Endometrial microvascular endothelial cells (primary cell): Measurements from ENCODE around the gene HAP1. TPM values are rescaled to one million over a fixed set of nuclear protein-coding genes. Genes with fewer than 3 reads are reported as not detected.

Experiments used
- in situ Hi-C: cut with HindIII; loops from 2 replicates; pipeline ENCODE4 v1.10.0; 2017; ENCODE audit warnings: low sequenced_read_pairs, low pct_unique_long_range_greater_than_20kb; ENCODE audit errors: inconsistent ontology term
- total RNA-seq: library from RNA; depleted of rRNA; stranded (reverse); fragments of >200 nt; gene quantifications from one replicate; pipeline ENCODE4 v1.2.3, GENCODE V29; 2015; ENCODE audit errors: inconsistent ontology term

HAP1 gene
- total RNA-seq, 1 donor from 2014 or later, result under 0.01 TPM

- in situ Hi-C loops, result no loop called here
These were observed 33.0 kb upstream of the HAP1 start for GRCh38 chr17:41767324-41768042.

GRCh38 chr17:41766135-41766534, 31.7 kb upstream of the HAP1 start:
- in situ Hi-C loops, result no loop called here

- in situ Hi-C loops, result no loop called here
These were observed 28.9 kb upstream of the HAP1 start for GRCh38 chr17:41763327-41763726.

- in situ Hi-C loops, result no loop called here
These were observed 28.4 kb upstream of the HAP1 start for GRCh38 chr17:41762841-41763240.

GRCh38 chr17:41762391-41762790, 27.9 kb upstream of the HAP1 start:
- in situ Hi-C loops, result no loop called here

- in situ Hi-C loops, result no loop called here
These were observed 26.4 kb upstream of the HAP1 start for GRCh38 chr17:41760878-41761277.

GRCh38 chr17:41758601-41759000, 24.2 kb upstream of the HAP1 start:
- in situ Hi-C loops, result no loop called here

GRCh38 chr17:41754066-41754465, 19.6 kb upstream of the HAP1 start:
- in situ Hi-C loops, result no loop called here

GRCh38 chr17:41751288-41751687, 16.8 kb upstream of the HAP1 start:
- in situ Hi-C loops, result no loop called here

- in situ Hi-C loops, result no loop called here
These were observed 16.4 kb upstream of the HAP1 start for GRCh38 chr17:41750862-41751261.

- in situ Hi-C loops, result no loop called here
These were observed 13.8 kb upstream of the HAP1 start for GRCh38 chr17:41748275-41748674.

- in situ Hi-C loops, result no loop called here
These were observed 7.3 kb upstream of the HAP1 start for GRCh38 chr17:41741709-41742108.

GRCh38 chr17:41740506-41740905, 6.1 kb upstream of the HAP1 start:
- in situ Hi-C loops, result no loop called here

- in situ Hi-C loops, result no loop called here
These were observed 5.4 kb upstream of the HAP1 start for GRCh38 chr17:41739661-41740352.

GRCh38 chr17:41738801-41739112, 4.3 kb upstream of the HAP1 start:
- in situ Hi-C loops, result no loop called here

GRCh38 chr17:41738077-41738800, 3.8 kb upstream of the HAP1 start:
- in situ Hi-C loops, result no loop called here

- in situ Hi-C loops, result no loop called here
These were observed 3.2 kb upstream of the HAP1 start for GRCh38 chr17:41737680-41738023.

- in situ Hi-C loops, result no loop called here
These were observed 2.7 kb upstream of the HAP1 start for GRCh38 chr17:41736983-41737679.

GRCh38 chr17:41735744-41736143, 1.3 kb upstream of the HAP1 start:
- in situ Hi-C loops, result no loop called here

GRCh38 chr17:41734949-41735313, 488 bp upstream of the HAP1 start:
- in situ Hi-C loops, result no loop called here
